Measurements from ENCODE around the gene PPP1R7. TPM values are rescaled to one million over a fixed set of nuclear protein-coding genes. Genes with fewer than 3 reads are reported as not detected.
A peak's percentile ranks its signal among the peaks of the same experiment; 100 is the strongest.

The PPP1R7 gene
- polyA plus RNA-seq, 3 donors from 2014 or later: 108 to 138 (median 132) TPM

DNA sequence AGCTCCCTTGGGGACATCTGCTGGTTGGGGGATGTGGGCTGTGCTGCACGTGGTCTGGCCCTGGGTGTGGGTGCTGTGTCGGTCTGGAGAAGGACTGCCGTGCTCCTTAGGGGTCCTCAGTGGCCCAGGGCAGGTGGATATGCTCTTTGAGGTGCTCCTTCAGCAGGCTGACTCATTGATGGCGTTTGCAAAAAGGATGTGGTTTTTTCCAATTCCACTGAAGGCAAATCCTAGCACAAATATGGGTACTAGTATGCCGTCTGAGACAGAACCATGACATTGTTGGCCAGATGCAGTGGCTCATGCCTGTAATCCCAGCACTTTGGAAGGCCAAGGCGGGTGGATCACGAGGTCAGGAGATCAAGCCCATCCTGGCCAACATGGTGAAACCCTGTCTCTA lies 3.3 kb downstream of the PPP1R7 start:
- Mint-ChIP-seq H3K4me1 (peaks cover 28 to 40% of the 10 kb centered on the region in 2 donors), H3K27me3 (ENCODE audit: low read depth in 3 of 3) (peaks cover 2 to 4% (median 3%) of the 10 kb centered on the region in 3 donors), H3K9me3 (no peaks in the 10 kb centered on the region), H3K27ac (peak overlapping the region in 3 of 6 donors; percentile 52 to 80 (median 61)), H3K36me3 (peaks cover 0 to 15% (median 11%) of the 10 kb centered on the region in 3 donors), H3K4me3 (peak overlapping the region in 1 of 5 donors; percentile 37)
- DNase-seq: no peak

DNA sequence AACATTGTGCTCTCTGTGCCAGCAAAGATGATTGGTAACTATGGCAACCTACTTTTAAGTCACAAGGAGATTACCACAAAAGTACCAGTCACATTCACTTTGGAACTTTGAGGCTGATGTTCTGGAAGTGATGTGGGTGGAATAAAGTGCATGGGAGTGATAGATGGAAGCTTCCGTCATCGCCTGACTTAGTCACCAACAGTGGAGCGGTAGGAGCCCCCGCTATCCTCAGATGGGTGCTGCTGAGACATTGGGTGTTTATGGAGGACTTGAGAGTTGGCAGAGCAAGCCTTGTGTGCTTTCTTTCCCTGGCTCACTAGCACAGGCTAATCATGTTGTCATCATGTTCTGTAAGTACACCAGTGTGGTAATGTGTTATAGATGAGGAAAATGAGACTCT lies 4.6 kb downstream of the PPP1R7 start:
- DNase-seq: no peak
- Mint-ChIP-seq H3K9me3 (no peaks in the 10 kb centered on the region), H3K27me3 (ENCODE audit: low read depth in 3 of 3) (peaks cover 2 to 6% (median 4%) of the 10 kb centered on the region in 3 donors), H3K4me3 (no peak overlapping the region), H3K36me3 (peaks cover 3 to 19% (median 11%) of the 10 kb centered on the region in 3 donors), H3K27ac (no peak overlapping the region), H3K4me1 (peaks cover 26 to 36% of the 10 kb centered on the region in 2 donors)

DNA sequence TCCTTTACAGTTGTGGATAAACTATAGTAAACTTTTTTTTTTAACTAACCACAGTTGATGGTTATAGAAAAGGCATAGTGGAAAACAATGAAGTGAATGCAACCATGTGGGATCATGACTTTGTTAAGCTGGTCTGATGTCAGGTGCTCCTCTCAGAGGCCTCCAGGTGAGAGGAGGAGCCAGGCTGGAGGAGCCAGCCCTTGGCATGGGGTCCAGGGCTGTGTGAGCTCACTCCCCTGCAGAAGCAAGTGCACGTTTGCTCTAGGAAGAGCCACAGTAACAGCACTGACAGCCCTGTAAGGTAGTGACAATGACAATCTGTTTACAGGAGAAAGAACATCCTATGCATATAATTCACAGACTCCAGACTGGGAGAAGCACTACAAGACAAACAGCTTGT lies 5.7 kb downstream of the PPP1R7 start:
- H3K36me3 Mint-ChIP-seq: peaks cover 9 to 20% (median 11%) of the 10 kb centered on the region in 3 donors
- no peak overlapping the region for H3K4me3 Mint-ChIP-seq
- no peaks in the 10 kb centered on the region for H3K9me3 Mint-ChIP-seq
- peak overlapping the region in 2 of 6 donors; percentile 28 to 31 for H3K27ac Mint-ChIP-seq
- H3K4me1 Mint-ChIP-seq: peaks cover 20 to 26% of the 10 kb centered on the region in 2 donors
- H3K27me3 Mint-ChIP-seq (ENCODE audit: low read depth in 3 of 3): peaks cover 0 to 3% (median 2%) of the 10 kb centered on the region in 3 donors
- no peak for DNase-seq

DNA sequence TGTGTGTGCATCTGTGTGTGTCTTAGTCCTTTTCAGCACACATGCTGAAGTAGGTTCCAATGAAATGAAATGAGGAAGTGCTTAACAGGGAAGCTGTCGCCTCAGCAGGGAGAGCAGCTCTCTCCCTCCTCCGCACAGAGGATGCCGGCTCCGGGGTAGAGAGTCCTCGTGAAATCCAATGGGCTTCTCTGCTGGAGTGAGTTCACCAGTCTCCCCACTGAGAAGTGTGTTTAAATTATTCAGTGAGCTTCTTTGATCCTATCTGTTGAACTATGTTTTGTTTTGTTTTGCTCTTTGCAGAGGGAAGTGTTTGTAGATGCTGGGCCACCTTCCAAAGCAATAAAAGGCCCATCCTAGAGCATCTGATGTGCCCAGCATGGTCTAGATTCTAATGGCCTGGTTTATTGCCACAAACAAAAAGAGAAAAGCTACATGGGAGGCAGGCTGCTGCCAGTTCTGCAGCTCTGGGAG lies 6.7 kb downstream of the PPP1R7 start:
- peaks cover 9 to 15% of the 10 kb centered on the region in 2 donors for H3K4me1 Mint-ChIP-seq
- peaks cover 0 to 3% (median 0%) of the 10 kb centered on the region in 3 donors for H3K27me3 Mint-ChIP-seq (ENCODE audit: low read depth in 3 of 3)
- no peaks in the 10 kb centered on the region for H3K9me3 Mint-ChIP-seq
- no peak overlapping the region for H3K4me3 Mint-ChIP-seq
- peaks cover 9 to 26% (median 11%) of the 10 kb centered on the region in 3 donors for H3K36me3 Mint-ChIP-seq
- H3K27ac Mint-ChIP-seq: no peak overlapping the region
- no peak for DNase-seq

DNA sequence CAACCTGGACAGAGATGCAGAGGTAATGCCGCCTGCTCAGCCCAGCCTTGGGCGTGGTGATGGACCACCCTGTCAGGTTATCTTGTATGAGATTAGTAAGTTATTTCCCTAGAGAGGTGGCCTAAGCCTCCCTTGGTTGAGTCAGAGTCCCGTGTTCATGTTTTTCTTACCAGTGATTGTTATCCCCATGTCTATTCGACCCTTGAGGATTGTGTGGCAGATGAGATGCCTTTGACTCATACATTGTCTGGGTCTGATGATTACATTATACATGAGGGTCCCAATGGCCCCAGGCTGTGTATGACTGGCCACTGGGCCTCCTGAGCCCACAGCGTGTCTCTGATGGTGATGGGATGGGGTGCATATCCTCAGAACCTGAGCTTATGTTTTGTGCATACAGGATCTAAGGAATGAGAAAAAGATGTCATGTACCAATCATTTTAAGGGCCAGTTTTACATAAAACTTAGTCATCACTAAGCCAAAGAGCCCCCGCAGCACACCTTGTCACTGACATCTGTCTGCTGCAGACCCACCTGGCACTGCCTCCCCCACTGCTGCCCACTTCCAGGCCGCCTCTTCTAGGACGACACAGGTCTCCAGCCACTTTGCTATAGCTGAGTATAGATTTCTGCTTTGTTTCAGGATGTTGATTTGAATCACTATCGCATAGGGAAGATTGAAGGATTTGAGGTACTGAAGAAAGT lies 7.7 kb downstream of the PPP1R7 start:
- H3K27me3 Mint-ChIP-seq (ENCODE audit: low read depth in 3 of 3): peaks cover 0 to 3% (median 0%) of the 10 kb centered on the region in 3 donors
- peaks cover 5 to 11% of the 10 kb centered on the region in 2 donors for H3K4me1 Mint-ChIP-seq
- no peak overlapping the region for H3K27ac Mint-ChIP-seq
- H3K4me3 Mint-ChIP-seq: no peak overlapping the region
- no peaks in the 10 kb centered on the region for H3K9me3 Mint-ChIP-seq
- H3K36me3 Mint-ChIP-seq: peaks cover 9 to 31% (median 11%) of the 10 kb centered on the region in 3 donors
- DNase-seq: no peak

DNA sequence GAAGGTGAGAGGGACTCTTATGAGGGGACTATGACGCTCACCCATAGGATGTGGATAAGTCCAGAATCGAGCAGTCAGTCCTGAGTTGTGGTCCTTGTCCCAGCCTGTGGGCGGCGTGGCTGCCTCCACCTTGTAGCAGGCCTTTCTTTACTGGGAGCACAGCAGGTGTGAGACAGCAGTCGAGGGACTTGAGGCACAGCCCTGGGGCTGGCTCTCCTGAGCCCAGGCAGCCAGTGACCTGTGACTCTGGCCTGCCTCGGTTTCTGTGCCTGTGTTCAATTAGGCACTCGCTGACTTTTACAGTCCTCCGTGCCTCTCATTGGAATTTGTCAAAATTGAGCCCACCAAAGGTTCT lies 8.3 kb downstream of the PPP1R7 start:
- DNase-seq: no peak
- peaks cover 5 to 11% of the 10 kb centered on the region in 2 donors for H3K4me1 Mint-ChIP-seq
- no peak overlapping the region for H3K27ac Mint-ChIP-seq
- H3K9me3 Mint-ChIP-seq: no peaks in the 10 kb centered on the region
- H3K36me3 Mint-ChIP-seq: peaks cover 8 to 30% (median 13%) of the 10 kb centered on the region in 3 donors
- H3K4me3 Mint-ChIP-seq: no peak overlapping the region
- peaks cover 0 to 3% (median 0%) of the 10 kb centered on the region in 3 donors for H3K27me3 Mint-ChIP-seq (ENCODE audit: low read depth in 3 of 3)

DNA sequence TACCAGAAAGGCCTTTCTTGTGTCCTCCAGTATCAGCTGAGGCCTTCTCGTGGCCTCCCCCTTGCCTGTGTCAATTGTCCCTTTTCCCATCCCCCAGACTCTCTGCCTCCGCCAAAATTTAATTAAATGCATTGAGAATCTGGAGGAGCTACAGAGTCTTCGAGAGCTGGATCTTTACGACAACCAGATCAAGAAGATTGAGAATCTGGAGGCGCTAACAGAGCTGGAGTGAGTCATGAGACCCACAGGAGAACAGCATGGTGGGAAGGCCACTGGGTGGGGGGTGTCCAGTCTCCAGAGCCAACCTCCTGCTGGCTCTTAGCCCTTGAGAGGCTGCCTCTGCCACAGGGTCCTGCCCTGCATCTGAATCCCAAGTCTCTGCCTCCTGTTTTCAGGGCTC lies 8.8 kb downstream of the PPP1R7 start:
- H3K27ac Mint-ChIP-seq: no peak overlapping the region
- no peak overlapping the region for H3K4me3 Mint-ChIP-seq
- DNase-seq: no peak
- H3K9me3 Mint-ChIP-seq: no peaks in the 10 kb centered on the region
- H3K27me3 Mint-ChIP-seq (ENCODE audit: low read depth in 3 of 3): peaks cover 0 to 3% (median 0%) of the 10 kb centered on the region in 3 donors
- peaks cover 5 to 11% of the 10 kb centered on the region in 2 donors for H3K4me1 Mint-ChIP-seq
- peaks cover 8 to 28% (median 15%) of the 10 kb centered on the region in 3 donors for H3K36me3 Mint-ChIP-seq

DNA sequence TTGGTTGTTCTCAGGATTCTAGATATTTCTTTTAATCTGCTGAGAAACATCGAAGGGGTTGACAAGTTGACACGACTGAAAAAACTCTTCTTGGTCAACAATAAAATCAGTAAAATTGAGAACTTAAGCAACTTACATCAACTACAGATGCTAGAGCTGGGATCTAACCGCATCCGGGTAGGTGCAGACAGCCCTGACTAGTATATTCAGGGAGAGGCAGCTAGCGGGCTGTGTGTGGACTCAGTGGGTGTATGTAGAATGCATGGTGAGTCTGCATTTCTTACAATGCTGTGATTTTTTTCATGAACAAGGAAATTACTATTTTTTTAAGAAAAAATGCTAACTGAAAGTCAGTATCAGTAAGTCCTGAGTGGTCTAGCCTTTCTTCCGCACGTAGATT lies 10.1 kb downstream of the PPP1R7 start:
- Mint-ChIP-seq H3K36me3 (peaks cover 8 to 25% (median 15%) of the 10 kb centered on the region in 3 donors), H3K27me3 (ENCODE audit: low read depth in 3 of 3) (peaks cover 0 to 3% (median 0%) of the 10 kb centered on the region in 3 donors), H3K27ac (no peak overlapping the region), H3K9me3 (no peaks in the 10 kb centered on the region), H3K4me1 (peaks cover 5 to 6% of the 10 kb centered on the region in 2 donors), H3K4me3 (no peak overlapping the region)
- no peak for DNase-seq

DNA sequence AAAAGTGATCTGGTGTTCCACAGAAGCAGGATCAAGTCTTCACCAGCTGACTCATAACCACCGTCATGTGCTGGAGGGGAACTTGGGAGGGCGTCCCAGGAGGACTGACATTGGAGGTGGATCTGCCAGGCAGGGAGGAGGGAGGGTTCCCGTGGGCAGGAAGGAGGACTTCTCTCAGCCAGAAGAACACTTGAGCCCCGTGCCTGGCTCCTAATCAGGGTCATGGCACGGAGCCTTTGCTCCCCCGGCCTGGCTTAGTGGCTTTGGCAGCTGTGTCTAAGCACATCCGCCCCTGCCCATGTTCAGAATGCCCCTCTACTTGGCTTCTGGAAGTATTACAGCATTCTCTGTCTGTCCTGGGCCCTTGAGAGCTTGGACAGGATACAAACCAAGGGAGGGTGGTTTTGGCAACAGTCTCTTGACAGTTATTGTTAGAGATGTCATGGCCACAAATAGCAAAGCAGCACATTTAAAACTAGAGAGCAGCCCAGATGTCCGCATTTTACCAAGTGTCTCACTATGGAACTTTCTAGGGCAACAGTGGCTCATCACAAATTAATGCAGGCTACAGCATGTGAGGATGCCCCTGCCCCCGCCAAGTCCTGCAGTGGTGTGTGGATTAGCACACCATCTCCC lies 11.5 kb downstream of the PPP1R7 start:
- no peak overlapping the region for H3K4me3 Mint-ChIP-seq
- peak overlapping the region in 1 of 6 donors; percentile 56 for H3K27ac Mint-ChIP-seq
- H3K36me3 Mint-ChIP-seq: peaks cover 8 to 26% (median 15%) of the 10 kb centered on the region in 3 donors
- H3K4me1 Mint-ChIP-seq: peaks cover 0 to 2% of the 10 kb centered on the region in 2 donors
- DNase-seq: no peak
- H3K27me3 Mint-ChIP-seq (ENCODE audit: low read depth in 3 of 3): peaks cover 0 to 3% (median 0%) of the 10 kb centered on the region in 3 donors
- no peaks in the 10 kb centered on the region for H3K9me3 Mint-ChIP-seq

DNA sequence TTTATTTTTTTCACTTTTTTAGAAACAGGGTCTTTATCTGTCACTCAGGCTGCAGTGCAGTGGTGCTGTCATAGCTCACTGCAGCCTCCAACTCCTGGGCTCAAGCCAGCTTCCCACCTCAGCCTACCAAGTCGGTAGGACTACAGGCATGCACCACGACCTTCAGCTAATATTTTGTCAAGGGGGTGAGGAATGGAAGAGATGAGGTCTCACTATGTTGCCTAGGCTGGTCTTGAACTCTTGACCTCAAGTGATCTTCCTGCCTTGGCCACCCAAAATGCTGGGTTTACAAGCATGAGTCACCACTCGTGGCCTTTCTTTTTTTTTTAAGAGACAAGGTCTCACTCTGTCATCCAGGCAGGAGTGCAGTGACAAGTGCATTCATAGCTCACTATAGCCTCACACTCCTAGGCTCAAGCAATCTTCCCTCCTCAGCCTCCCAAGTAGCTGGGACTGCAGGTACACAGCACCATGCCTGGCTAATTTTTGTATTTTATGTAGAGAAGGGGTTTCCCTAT lies 13.4 kb downstream of the PPP1R7 start:
- Mint-ChIP-seq H3K27ac (no peak overlapping the region), H3K4me1 (no peaks in the 10 kb centered on the region), H3K9me3 (no peaks in the 10 kb centered on the region), H3K4me3 (no peak overlapping the region), H3K27me3 (ENCODE audit: low read depth in 3 of 3) (peaks cover 0 to 3% (median 0%) of the 10 kb centered on the region in 3 donors), H3K36me3 (peaks cover 7 to 30% (median 19%) of the 10 kb centered on the region in 3 donors)
- no peak for DNase-seq

DNA sequence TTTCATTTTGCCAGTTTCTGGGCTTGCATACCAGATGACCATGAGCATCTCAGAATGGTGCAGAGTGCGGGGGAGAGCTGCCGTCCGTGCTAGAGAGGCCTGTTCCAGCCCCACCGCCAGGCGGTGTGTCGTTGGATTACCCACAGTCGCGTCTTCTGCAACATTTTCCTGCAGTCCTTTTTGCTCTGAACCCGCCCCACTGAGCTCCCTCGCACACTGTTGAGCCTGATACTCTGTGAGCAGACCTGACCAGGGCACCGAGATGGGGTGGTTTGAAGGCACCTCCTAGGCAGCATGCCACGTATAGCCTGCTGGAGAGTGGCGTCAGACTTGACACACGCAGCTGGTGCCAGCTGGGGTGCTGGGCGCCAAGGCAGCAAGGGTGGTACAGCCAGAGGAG lies 18.1 kb downstream of the PPP1R7 start:
- Mint-ChIP-seq H3K36me3 (peaks cover 37 to 50% (median 42%) of the 10 kb centered on the region in 3 donors), H3K4me3 (no peak overlapping the region), H3K9me3 (peaks cover 0 to 15% (median 4%) of the 10 kb centered on the region in 6 donors), H3K27me3 (ENCODE audit: low read depth in 3 of 3) (no peaks in the 10 kb centered on the region), H3K4me1 (no peaks in the 10 kb centered on the region), H3K27ac (no peak overlapping the region)
- no peak for DNase-seq

DNA sequence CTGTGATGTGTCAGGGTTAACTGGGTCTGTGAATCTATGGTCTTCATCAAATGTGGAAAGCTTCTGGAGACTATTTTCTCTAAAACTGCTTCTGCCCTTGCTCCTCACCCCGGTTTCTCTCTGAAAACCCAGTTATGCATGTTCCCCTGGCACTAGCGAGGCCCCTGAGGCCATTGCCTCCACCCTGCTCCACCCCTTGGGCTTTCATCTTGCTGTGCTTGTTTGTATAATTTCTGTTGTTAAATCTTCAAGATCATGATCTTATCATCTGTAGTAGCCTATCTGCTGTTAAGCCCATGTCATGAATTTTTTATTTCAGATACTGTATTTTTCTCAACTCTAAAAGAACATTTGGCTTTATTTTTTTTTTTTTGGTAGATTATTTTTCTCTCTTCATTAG lies 23.3 kb downstream of the PPP1R7 start:
- H3K27ac Mint-ChIP-seq: peak overlapping the region in 2 of 6 donors; percentile 12 to 79

DNA sequence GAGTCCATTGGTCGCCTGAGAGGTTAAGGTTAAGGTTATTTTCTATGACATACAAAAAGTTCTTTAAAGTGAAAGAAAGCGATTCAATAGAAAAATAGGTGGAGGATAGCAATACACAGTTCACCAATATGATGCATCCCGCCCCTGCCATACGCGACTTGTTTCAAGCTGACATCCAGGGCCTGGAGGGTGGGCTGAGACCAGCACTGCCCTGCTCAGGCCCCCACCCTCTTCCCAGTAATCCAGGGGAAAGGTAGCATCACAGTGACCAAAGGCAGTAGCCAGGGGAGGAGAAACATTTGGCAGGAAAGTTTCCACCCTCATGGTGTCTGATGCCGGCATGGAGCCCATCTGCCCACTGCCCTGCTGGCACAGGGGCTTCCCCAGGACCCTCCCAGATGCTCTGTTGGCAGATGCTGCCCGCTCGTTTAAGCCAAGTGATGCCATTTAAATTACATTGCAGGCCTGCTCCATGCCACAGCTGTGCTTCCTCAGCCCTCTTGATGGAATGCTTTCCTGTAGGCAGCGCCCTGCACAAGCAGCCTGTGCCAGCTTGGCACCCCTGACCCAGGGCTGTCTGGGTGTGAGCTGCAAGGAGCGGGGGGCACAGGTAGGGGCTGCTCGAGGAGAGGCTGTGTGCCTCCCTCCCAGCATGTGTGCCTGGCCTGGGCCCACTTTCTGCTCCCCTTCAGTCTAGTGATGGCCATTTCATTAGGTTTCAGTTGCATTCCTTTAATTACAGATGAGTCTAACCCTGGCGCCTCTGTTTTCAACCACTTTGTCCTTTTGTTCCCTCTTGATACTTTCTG lies 27.5 kb downstream of the PPP1R7 start:
- DNase-seq: no peak
- peaks cover 24 to 35% (median 34%) of the 10 kb centered on the region in 3 donors for H3K36me3 Mint-ChIP-seq

More for the DNA sequence above, 23.3 kb downstream of the PPP1R7 start:
- H3K4me1 Mint-ChIP-seq: no peaks in the 10 kb centered on the region
- peaks cover 46 to 56% (median 51%) of the 10 kb centered on the region in 3 donors for H3K36me3 Mint-ChIP-seq
- peaks cover 0 to 15% (median 4%) of the 10 kb centered on the region in 6 donors for H3K9me3 Mint-ChIP-seq
- H3K4me3 Mint-ChIP-seq: no peak overlapping the region
- peaks cover 0 to 2% (median 1%) of the 10 kb centered on the region in 3 donors for H3K27me3 Mint-ChIP-seq (ENCODE audit: low read depth in 3 of 3)
- no peak for DNase-seq

More for the DNA sequence above, 27.5 kb downstream of the PPP1R7 start:
- Mint-ChIP-seq H3K9me3 (no peaks in the 10 kb centered on the region), H3K4me1 (no peaks in the 10 kb centered on the region), H3K27me3 (ENCODE audit: low read depth in 3 of 3) (peaks cover 0 to 3% (median 1%) of the 10 kb centered on the region in 3 donors), H3K4me3 (no peak overlapping the region), H3K27ac (no peak overlapping the region)
